HTERT RPE-1 (cell line): ENCODE measurements around the gene POLD3.
"Not testable (repeated sequence)": the region's sequence is repeated elsewhere in the genome, so short reads cannot be mapped to it uniquely, and the experiment has no call there.

ENCODE experiments used
- in situ Hi-C: fragments of 300-500 bp; cut with MboI; formaldehyde crosslinking; loops from 4 replicates; pipeline ENCODE4 v1.14.3; 2020; ENCODE audit warnings: low sequenced_read_pairs

POLD3 gene

GRCh38 chr11:74633406-74634393, 41.3 kb downstream of the POLD3 start:
- in situ Hi-C loops: no loop called here

DNA sequence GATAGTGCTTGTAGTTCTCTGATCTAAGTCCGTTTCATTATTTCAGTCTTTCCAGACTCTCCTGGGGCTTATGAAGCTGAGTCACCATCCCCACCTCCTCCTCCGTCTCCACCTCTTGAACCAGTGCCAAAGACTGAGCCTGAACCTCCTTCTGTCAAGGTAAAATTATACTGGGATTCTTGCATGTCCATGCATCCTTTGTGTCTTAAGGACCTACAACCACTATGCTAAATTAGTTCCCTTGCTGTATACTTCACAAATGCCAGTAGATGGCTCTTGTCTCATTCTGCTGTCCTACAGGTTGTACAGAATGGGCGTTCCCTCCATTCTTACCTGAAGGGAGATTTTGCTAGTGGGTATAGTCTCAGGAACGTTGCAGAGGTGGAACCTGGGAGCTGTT, 42.2 kb downstream of the POLD3 start:
- in situ Hi-C loops: no loop called here

DNA sequence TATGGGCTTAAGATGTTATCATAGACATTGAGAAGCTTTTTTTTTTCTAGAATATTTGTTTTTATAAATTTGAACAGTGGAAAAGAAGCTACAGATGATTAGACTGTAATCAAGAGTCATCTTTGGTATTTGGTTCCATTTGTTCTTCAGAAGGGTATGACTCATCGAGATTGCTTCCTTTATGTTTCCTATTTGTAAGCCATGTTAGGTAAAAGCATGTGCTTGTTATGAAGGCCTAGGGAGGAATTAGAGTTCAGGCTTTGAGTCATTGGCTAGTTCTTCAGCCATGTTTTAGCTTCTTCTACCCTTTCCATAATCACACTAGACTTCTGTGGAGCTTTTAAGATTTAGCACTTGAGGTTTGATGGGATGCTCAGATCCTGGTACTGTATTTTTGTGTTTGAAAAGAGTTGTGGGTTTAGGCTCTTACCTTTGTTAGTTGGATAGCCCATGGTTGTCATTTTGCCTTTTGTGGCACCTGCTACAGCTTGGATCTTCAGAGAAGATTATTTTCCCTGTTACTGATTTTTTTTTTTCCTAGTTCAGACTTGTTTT, 44.3 kb downstream of the POLD3 start:
- in situ Hi-C loops: no loop called here

- in situ Hi-C loops: no loop called here
Measured at GRCh38 chr11:74637700-74638099, 45.3 kb downstream of the POLD3 start.

- in situ Hi-C loops: no loop called here
Measured at GRCh38 chr11:74638869-74639268, 46.5 kb downstream of the POLD3 start.

DNA sequence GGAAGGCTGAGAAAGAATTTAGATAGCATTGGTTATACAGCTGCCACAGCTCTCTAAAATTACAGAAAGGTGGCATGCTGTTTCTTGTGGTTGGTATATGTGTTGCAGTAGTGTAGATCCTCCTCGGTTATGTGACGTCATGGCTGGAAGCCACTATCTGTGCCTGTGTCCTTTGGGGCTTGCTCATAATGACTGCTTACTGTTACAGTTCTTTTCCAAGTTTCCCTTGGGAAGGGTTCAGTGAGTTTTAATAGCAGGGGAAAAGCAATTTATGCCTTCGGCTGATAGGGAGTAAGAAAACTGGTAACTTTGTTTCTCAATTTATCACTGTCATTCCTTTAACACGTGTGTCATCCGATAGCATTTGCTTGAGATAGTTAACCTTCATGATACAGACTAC, 47.2 kb downstream of the POLD3 start:
- in situ Hi-C loops: no loop called here

DNA sequence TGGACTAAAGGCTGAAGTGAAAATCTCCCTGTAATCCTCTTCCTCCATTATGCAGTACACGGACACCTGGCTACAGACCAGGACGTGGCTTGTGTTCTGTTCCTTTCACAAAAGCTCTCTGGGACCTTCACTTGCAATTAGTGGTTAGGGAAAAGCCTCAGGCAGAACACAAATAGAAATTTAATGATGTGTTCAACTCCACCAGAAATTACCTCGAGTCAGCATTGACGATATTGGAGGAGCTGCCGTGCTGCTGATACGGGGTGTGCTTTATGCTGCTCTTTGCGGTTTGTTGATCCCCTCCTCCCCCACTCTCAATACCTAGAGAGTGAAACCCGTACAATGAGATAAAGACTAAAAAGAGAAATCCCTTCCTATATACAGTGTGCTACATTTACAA, 48.9 kb downstream of the POLD3 start:
- in situ Hi-C loops: no loop called here

DNA sequence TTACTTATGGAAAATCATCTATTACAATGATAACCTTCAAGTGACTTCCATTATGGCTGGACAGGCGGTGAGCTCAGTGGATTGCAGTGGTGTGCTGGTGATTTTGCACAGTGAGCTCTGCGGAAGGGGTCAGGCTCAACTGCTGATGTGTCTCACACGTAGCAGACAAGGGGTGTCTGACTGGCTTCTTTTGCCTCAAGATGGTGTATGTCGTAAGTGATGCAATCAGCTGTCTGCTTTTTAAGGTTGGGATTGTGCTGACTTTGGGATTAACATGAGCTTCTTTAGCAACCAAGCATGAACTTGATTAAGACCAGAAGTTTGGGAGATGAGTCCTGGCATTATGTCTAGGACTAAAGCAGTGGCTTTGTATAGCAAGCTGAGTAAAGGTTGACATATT, 49.5 kb downstream of the POLD3 start:
- in situ Hi-C loops: no loop called here

GRCh38 chr11:74642912-74643311, 50.5 kb downstream of the POLD3 start:
- in situ Hi-C loops: no loop called here

GRCh38 chr11:74644081-74644480, 51.7 kb downstream of the POLD3 start:
- in situ Hi-C loops: no loop called here

DNA sequence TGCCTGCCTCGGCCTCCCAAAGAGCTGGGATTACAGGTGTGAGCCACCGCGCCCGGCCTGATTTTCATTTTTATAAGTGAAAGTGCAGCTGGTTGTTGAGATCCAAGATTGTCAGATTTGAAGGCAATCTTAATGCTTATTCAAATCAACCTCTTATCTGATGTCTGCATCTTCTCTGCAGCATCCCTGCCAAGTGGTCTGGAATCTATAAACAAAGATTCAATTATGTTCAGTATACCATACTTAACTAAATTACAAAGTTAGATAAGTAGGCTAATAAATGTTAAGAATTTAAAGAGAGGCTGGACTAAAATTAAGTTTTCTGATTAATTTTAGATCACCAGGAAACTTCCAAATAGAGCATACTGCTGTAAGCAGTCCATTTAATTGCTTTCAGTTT, 53.8 kb downstream of the POLD3 start:
- in situ Hi-C loops: no loop called here

- in situ Hi-C loops: no loop called here
Measured at GRCh38 chr11:74646954-74647353, 54.6 kb downstream of the POLD3 start.

- in situ Hi-C loops: no loop called here
Measured at GRCh38 chr11:74647404-74647803, 55.0 kb downstream of the POLD3 start.

GRCh38 chr11:74647831-74648230, 55.4 kb downstream of the POLD3 start:
- in situ Hi-C loops: no loop called here

DNA sequence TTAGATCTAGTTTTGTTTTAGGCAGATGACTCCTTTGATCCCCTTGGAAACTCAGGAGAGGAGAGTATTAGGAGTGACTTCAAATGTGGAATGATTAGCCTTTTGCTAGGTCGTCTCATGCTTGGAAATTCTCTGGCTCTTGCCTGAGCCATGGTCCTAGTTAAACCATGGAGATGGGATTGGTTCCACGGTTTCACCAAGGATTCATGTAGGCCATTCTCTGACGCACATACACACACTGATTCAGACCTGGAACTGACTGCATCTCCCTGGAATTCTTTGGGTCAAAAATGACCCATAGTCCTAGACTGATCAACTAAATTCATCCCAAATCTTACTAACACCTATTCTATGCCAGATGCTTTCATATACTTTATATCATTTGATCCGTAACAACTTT, 56.5 kb downstream of the POLD3 start:
- in situ Hi-C loops: no loop called here

- in situ Hi-C loops: no loop called here
Measured at GRCh38 chr11:74650498-74650897, 58.1 kb downstream of the POLD3 start.

DNA sequence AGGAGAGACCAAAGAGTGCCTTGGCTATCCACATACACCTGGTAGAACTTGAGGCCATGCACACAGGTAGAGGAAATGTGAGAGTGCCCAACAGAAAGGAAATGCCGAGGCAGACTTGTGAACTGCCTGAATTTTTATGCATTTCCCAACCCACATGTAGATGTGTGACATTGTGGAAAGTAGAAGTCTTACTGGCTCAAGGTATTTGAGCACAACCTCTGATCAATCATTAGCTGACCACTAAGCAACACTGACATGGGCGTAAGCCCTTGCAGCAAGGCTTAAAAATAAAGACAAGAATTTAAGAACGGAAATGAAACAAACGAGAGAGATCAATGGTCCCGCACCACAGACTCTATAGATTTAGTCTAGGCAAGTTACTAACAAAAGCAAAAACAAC, 62.6 kb downstream of the POLD3 start:
- in situ Hi-C loops: no loop called here

DNA sequence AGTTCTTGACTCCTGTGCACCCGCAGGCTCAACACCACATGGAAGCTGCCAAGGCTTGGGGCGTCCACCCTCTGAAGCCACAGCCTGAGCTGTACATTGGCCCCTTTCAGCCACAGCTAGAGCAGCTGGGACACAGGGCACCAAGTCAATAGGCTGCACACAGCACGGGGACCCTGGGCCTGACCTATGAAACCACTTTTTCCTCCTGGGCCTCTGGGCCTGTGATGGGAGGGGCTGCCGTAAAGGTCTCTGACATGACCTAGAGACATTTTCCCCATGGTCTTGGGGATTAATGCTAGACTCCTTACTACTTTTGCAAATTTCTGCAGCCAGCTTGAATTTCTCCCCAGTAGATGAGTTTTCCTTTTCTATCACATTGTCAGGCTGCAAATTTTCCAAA, 66.7 kb downstream of the POLD3 start:
- in situ Hi-C loops: not testable (repeated sequence)

GRCh38 chr11:74662487-74663103, 70.2 kb downstream of the POLD3 start:
- in situ Hi-C loops: no loop called here

- in situ Hi-C loops: no loop called here
Measured at GRCh38 chr11:74663315-74663714, 70.9 kb downstream of the POLD3 start.

GRCh38 chr11:74669211-74670160, 77.1 kb downstream of the POLD3 start:
- in situ Hi-C loops: no loop called here
